Hepatocyte (in vitro differentiated cells): ENCODE results near the gene COA8.

Experiments
- EZH2 ChIP-seq: fragments of 200-600 bp; sonication (generic); IDR thresholded peaks from 2 replicates; pipeline ENCODE4 v1.6.1; 2016; ENCODE audit warnings: antibody characterized with exemption, mild to moderate bottlenecking, borderline replicate concordance
- EZH2phosphoT487 ChIP-seq: fragments of 200-600 bp; sonication (generic); IDR thresholded peaks from one replicate; pipeline ENCODE4 v1.6.1; 2018; ENCODE audit warnings: antibody characterized with exemption, mild to moderate bottlenecking, low read depth, moderate library complexity; ENCODE audit not compliant: unreplicated experiment, severe bottlenecking
- TF ChIP-seq, protein P1 (sequence below): fragments of 200-600 bp; sonication (generic); IDR thresholded peaks from 2 replicates; pipeline ENCODE4 v1.5.1; 2016; ENCODE audit warnings: antibody characterized with exemption, mild to moderate bottlenecking; ENCODE audit not compliant: poor library complexity

DNA sequence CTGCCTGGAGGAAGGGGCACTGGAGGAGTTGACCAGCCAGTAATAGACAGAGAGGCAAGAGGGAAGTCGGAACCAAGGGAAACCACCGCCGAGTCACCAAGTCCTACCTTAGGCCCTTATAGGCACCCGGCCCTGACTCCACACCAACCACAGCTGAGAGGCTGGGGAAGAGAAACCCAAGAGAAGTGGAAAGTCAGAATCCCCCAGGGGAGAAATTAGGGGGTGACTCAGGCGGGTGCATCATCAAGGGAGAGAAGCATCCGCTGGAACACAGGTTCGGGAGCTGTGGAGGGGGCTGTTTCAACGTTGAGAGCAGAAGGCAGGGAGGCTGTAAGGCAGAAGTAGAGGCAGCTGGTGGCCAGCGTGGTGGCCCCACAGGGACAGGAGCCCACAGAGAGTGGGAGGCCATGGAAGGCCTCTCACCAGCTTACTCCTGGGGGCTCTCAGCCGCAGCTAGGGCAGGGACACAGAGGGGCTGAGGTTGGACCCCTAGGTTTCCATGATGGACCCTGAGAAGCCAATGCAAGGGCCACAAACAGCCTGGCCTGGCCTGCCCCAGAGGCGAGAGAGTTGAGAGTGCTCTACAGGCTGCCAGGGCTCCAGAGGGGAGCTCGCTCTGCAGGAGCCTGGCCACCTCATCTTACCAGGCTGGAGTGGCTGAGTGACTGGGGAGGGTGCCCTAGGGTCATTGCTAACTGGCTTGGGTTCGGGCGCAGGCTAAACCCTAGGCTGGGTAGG is 35.2 kb upstream of the COA8 start:
- TF ChIP-seq, protein P1, sequence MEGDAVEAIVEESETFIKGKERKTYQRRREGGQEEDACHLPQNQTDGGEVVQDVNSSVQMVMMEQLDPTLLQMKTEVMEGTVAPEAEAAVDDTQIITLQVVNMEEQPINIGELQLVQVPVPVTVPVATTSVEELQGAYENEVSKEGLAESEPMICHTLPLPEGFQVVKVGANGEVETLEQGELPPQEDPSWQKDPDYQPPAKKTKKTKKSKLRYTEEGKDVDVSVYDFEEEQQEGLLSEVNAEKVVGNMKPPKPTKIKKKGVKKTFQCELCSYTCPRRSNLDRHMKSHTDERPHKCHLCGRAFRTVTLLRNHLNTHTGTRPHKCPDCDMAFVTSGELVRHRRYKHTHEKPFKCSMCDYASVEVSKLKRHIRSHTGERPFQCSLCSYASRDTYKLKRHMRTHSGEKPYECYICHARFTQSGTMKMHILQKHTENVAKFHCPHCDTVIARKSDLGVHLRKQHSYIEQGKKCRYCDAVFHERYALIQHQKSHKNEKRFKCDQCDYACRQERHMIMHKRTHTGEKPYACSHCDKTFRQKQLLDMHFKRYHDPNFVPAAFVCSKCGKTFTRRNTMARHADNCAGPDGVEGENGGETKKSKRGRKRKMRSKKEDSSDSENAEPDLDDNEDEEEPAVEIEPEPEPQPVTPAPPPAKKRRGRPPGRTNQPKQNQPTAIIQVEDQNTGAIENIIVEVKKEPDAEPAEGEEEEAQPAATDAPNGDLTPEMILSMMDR: no peak
- no peak for TF ChIP-seq EZH2
- TF ChIP-seq EZH2phosphoT487: no peak
